Lower leg skin (tissue), 4 donors: Measurements from ENCODE around the gene EYA2. TPM values are rescaled to one million over a fixed set of nuclear protein-coding genes. Genes with fewer than 3 reads are reported as not detected.

Experiments used
- DNase-seq, 2 donors: peaks; one replicate each; pipeline ENCODE4 v3.0.0-alpha.2; 2019; ENCODE audit warnings: low spot score in 2 of 2
- H3K4me3 ChIP-seq: fragments of 200-600 bp; sonication (generic); 2 replicates; pipeline ENCODE4 v1.5.1; 2017; ENCODE audit warnings: mild to moderate bottlenecking, low read depth; ENCODE audit not compliant: poor library complexity, severe bottlenecking
- CTCF ChIP-seq, 3 donors: fragments of 450-650 bp; IDR thresholded peaks; one replicate each; pipeline ENCODE4 v1.5.1; 2016; ENCODE audit warnings: antibody characterized with exemption in 3 of 3, mild to moderate bottlenecking in 3 of 3, moderate library complexity in 2 of 3
- POLR2A ChIP-seq, 2 donors: fragments of 450-650 bp; IDR thresholded peaks; one replicate each; pipeline ENCODE4 v1.6.1; 2016 to 2017; ENCODE audit warnings: antibody characterized with exemption in 2 of 2, mild to moderate bottlenecking in 1 of 2, moderate library complexity in 1 of 2
- WGBS, 2 donors: methylation state at CpG; one replicate each; pipeline ENCODE4 v1.1.5; 2018; 5-methylcytosine and 5-hydroxymethylcytosine counted together
- intact Hi-C: fragments of 100-400 bp; cut with DNase I; formaldehyde crosslinking; loops from one replicate; pipeline ENCODE4 v1.15.0; 2023; ENCODE audit warnings: low total_unique reads
- total RNA-seq, 4 donors: library from RNA; depleted of rRNA; stranded (reverse); fragments of >200 nt; gene quantifications; one replicate each; pipeline ENCODE4 v1.1.0, GENCODE V29; 2016

EYA2 gene
- total RNA-seq, 4 donors from 2014 or later, result 0.63 to 6.1 (median 3.3) TPM

GRCh38 chr20:47215653-47216397, 321.2 kb downstream of the EYA2 start:
- no peak overlapping the region for H3K4me3 ChIP-seq
- WGBS, 2 donors, result 90 to 94% methylated on average over 10 of the region's 10 CpGs
- DNase-seq, result no peak
- no peak for TF ChIP-seq POLR2A (IDR thresholded peaks at IDR 0.05)
- TF ChIP-seq CTCF (IDR thresholded peaks at IDR 0.05), result no peak
- intact Hi-C loops, result no loop called here

- no peak overlapping the region for H3K4me3 ChIP-seq
- TF ChIP-seq POLR2A (IDR thresholded peaks at IDR 0.05) (no peak), CTCF (IDR thresholded peaks at IDR 0.05) (no peak)
- no peak for DNase-seq
- whole genome bisulfite sequencing, 2 donors, result 82% methylated on average over 7 of the region's 7 CpGs
- intact Hi-C loops, result no loop called here
These were observed 322.3 kb downstream of the EYA2 start for GRCh38 chr20:47216819-47217410.

GRCh38 chr20:47217482-47218446, 323.1 kb downstream of the EYA2 start:
- no peak for DNase-seq

GRCh38 chr20:47220161-47220582, 325.5 kb downstream of the EYA2 start:
- TF ChIP-seq POLR2A (IDR thresholded peaks at IDR 0.05), result no peak
- TF ChIP-seq CTCF (IDR thresholded peaks at IDR 0.05), result no peak
- 92 to 95% methylated on average over 8 of the region's 8 CpGs for WGBS, 2 donors
- H3K4me3 ChIP-seq, result no peak overlapping the region
- intact Hi-C loops, result no loop called here
- no peak for DNase-seq

More at GRCh38 chr20:47217482-47218446, 323.1 kb downstream of the EYA2 start:
- TF ChIP-seq CTCF (IDR thresholded peaks at IDR 0.05), result no peak
- TF ChIP-seq POLR2A (IDR thresholded peaks at IDR 0.05), result no peak
- intact Hi-C loops, result no loop called here
- H3K4me3 ChIP-seq, result no peak overlapping the region
- 86 to 90% methylated on average over 12 of the region's 12 CpGs for WGBS, 2 donors

GRCh38 chr20:47221036-47221625, 326.5 kb downstream of the EYA2 start:
- no peak for TF ChIP-seq CTCF (IDR thresholded peaks at IDR 0.05)
- no peak for TF ChIP-seq POLR2A (IDR thresholded peaks at IDR 0.05)

More at GRCh38 chr20:47221036-47221625, 326.5 kb downstream of the EYA2 start:
- DNase-seq, result no peak
- no peak overlapping the region for H3K4me3 ChIP-seq
- intact Hi-C loops, result no loop called here
- WGBS, 2 donors, result 88 to 91% methylated on average over 16 of the region's 16 CpGs
